GM12864 (cell line): ENCODE data around the gene RWDD1.

Experiments
- DNase-seq: peaks from one replicate; pipeline ENCODE4 v3.0.0-alpha.2; 2011; ENCODE audit warnings: low read depth
- H3K4me3 ChIP-seq: 2 replicates; pipeline ENCODE4 v1.5.1; 2011; ENCODE audit warnings: mild to moderate bottlenecking, low read depth, low read length, control low read depth
- TF ChIP-seq, protein P1 (sequence below): IDR thresholded peaks from 2 replicates; pipeline ENCODE4 v1.5.1; 2011; ENCODE audit warnings: low read depth, mild to moderate bottlenecking, moderate library complexity, low read length, control low read depth, inconsistent platforms; ENCODE audit errors: missing control alignments

RWDD1 gene, protein sequence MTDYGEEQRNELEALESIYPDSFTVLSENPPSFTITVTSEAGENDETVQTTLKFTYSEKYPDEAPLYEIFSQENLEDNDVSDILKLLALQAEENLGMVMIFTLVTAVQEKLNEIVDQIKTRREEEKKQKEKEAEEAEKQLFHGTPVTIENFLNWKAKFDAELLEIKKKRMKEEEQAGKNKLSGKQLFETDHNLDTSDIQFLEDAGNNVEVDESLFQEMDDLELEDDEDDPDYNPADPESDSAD

DNA sequence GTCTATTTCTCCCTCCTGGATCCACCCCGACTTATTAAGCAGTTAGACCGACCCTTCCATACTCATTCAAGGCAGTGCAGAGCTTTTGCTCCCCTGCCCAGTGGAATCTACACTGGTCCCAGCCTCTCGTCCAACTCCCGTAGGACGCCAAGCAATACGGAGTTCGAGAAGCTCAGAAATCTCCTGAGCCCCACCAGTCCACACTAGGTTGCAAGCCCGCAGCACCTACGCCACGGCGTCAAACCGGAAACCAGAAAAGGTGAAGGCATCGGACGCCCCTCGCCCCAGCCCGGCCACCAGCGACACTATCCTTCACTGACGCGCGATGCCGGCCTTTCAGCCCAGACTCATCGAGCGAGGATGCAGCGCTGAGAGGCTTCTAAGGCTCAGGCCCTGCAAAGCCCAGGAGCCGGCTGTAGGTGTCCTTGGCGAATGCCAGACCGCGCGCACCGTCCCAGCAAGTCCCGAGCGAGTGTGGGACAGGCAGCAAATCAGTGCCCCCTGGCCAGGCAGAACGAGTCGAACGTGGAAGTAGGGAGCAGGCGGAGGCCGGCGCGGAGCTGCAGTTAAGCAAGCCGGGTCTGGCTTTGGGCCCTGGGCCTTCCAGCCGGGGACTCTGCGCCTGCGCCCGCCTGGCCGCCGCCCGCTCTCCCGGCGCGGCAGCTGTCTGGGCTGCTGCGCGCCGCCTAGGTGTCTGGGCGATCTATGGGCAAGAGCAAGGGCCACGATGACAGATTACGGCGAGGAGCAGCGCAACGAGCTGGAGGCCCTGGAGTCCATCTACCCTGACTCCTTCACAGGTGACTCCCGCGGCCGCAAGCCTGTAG, at the start of gene RWDD1:
TSS of gene RWDD1 (plus strand) at position 649 of the 827 bp plus-strand sequence. CDS start at position 728, 79 bp downstream.
- TF ChIP-seq, protein P1, sequence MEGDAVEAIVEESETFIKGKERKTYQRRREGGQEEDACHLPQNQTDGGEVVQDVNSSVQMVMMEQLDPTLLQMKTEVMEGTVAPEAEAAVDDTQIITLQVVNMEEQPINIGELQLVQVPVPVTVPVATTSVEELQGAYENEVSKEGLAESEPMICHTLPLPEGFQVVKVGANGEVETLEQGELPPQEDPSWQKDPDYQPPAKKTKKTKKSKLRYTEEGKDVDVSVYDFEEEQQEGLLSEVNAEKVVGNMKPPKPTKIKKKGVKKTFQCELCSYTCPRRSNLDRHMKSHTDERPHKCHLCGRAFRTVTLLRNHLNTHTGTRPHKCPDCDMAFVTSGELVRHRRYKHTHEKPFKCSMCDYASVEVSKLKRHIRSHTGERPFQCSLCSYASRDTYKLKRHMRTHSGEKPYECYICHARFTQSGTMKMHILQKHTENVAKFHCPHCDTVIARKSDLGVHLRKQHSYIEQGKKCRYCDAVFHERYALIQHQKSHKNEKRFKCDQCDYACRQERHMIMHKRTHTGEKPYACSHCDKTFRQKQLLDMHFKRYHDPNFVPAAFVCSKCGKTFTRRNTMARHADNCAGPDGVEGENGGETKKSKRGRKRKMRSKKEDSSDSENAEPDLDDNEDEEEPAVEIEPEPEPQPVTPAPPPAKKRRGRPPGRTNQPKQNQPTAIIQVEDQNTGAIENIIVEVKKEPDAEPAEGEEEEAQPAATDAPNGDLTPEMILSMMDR = no peak
- DNase-seq = peak; percentile 98
- peak within 1 kb of the TSS; percentile 99 for H3K4me3 ChIP-seq

DNA sequence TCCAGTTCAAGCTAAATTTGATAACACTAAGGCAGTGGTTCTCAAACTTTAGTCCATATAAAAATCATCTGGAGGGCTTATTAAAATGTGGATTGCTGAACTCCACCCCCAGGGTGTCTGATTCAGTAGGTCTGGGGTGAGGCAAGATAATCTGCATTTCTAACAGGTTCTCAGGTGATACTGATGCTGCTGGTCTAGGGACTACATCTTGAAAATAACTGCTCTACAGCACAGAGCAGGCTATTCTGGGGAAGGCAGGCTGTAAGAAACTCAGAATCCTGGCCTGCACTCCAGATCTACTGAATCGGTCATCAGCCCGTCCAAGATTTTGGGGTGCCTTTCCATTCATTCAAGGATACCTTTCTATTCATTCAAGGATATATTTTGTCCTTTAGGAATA, 48.4 kb upstream of the RWDD1 start:
- H3K4me3 ChIP-seq = no peak overlapping the region
- no peak for DNase-seq
- TF ChIP-seq, protein P1 = no peak

DNA sequence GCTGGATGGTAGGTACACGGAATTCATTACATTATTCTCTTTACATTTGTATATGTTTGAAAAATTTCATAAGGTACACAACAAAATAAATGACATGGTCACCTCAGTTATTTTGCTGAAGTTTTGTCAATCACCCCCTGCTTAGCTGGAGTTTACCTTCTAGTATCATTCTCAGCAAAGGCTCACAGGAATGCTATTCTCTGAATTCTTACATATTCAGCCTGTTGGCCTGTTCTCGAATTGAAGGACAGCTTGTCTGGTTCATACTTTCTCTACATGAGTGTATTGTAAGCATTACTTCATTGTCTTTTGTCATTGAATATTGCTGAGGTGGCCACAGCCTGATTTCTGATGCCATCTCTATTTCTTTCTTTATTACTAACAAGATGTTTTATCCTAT, 47.1 kb upstream of the RWDD1 start:
- H3K4me3 ChIP-seq = no peak overlapping the region
- DNase-seq = no peak
- TF ChIP-seq, protein P1 = no peak

DNA sequence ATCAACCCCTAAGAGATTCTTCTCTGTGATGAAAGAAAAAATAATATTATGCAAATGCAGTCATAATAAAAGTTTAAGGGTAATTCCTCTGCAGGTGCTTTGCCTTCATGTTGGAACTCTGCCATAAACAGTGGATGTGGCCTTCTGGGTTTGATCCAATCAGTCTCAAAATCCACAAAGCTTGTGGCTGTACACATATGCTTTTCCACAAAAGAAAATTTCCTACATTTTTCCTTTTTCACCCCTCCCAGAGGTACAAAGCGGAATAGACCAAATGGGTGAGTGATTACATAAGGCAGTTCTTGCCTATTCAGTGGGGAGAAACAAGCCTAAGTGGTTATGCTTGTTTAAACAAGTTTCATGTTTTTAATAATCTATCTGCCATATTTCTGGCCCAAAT, 43.2 kb upstream of the RWDD1 start:
- TF ChIP-seq, protein P1 = no peak
- H3K4me3 ChIP-seq = no peak overlapping the region
- no peak for DNase-seq

DNA sequence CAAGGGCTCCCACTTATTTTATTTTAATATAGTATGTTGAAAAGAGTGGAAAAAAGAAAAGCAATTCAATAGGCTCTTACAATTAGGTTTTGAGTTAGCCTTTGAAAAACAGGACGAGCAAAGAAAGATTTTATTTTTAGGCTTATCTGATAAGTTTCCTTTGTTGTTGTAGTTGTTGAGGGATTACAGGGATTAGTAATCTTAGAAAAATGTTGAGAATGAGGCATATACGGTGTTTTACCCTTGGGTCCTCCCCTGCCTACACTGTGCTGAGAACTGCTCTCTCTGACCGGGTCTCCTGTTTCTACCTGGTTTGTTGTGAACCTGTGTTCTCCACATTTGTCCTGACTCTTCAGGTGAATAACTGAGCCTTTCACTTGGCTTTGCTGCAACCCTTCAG, 42.5 kb upstream of the RWDD1 start:
- TF ChIP-seq, protein P1 = no peak
- no peak overlapping the region for H3K4me3 ChIP-seq
- DNase-seq = no peak

DNA sequence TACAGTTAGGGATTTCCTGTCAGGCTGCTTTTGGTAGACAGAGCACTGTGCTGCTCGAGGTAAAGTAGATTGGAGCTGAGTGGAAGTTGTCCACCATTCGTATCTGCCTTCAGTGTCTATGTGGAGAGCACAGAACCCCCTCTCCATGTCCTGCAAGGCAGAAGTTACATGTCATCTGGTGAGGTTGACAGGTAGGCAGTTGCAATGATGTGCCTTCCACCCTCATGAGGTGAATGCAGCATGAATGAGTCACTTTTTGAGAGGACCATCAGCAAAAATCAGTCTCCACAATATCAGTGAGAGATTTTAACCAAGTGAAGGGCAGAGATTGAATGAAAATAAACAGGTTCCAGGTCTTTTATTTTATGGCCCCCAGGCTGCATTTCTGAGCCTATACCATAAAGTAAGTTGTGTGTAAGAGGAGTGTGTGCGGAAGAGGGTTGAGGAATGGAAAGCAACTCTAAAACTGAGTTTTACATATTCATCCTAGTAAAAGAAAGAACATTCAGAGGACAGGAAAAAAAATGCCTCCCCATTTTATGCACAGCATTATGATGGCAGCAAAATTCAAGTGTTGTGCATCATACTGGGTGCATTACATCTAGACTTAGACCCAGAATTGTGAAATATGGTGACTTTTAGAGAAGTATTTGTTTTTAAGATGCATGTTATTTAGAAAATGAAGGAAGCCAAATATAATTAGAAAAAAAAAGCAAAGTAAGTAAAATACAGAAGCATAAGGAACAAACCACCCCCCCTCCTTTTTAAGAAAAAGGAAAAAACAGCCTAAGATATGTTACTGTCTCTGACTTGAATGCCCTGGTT, 41.6 kb upstream of the RWDD1 start:
- no peak overlapping the region for H3K4me3 ChIP-seq
- TF ChIP-seq, protein P1 = no peak
- DNase-seq = no peak
